Measurements from ENCODE around the gene ZDHHC14.
A peak's percentile ranks its signal among the peaks of the same experiment; 100 is the strongest.

The ZDHHC14 gene

GRCh38 chr6:157520596-157521361 lies 139.8 kb downstream of the ZDHHC14 start:
- DNase-seq: no peak

GRCh38 chr6:157521362-157522335 lies 140.7 kb downstream of the ZDHHC14 start:
- DNase-seq: peak in 1 of 2 donors; percentile 40

- DNase-seq: no peak
Measured at GRCh38 chr6:157522472-157522871, 141.5 kb downstream of the ZDHHC14 start.

- DNase-seq: no peak
Measured at GRCh38 chr6:157524735-157525134, 143.7 kb downstream of the ZDHHC14 start.

- DNase-seq: no peak
Measured at GRCh38 chr6:157525292-157525889, 144.4 kb downstream of the ZDHHC14 start.

- no peak for DNase-seq
Measured at GRCh38 chr6:157525918-157526425, 145.0 kb downstream of the ZDHHC14 start.

GRCh38 chr6:157527471-157527907 lies 146.5 kb downstream of the ZDHHC14 start:
- no peak for DNase-seq

- no peak for DNase-seq
Measured at GRCh38 chr6:157528931-157529653, 148.1 kb downstream of the ZDHHC14 start.

GRCh38 chr6:157529654-157530039 lies 148.7 kb downstream of the ZDHHC14 start:
- no peak for DNase-seq

- DNase-seq: no peak
Measured at GRCh38 chr6:157530126-157530525, 149.1 kb downstream of the ZDHHC14 start.

GRCh38 chr6:157530724-157531168 lies 149.8 kb downstream of the ZDHHC14 start:
- DNase-seq: no peak

- no peak for DNase-seq
Measured at GRCh38 chr6:157531169-157531985, 150.4 kb downstream of the ZDHHC14 start.

- no peak for DNase-seq
Measured at GRCh38 chr6:157531986-157532365, 151.0 kb downstream of the ZDHHC14 start.

- no peak for DNase-seq
Measured at GRCh38 chr6:157533048-157533871, 152.3 kb downstream of the ZDHHC14 start.

- DNase-seq: no peak
Measured at GRCh38 chr6:157534134-157534871, 153.3 kb downstream of the ZDHHC14 start.

GRCh38 chr6:157534977-157535339 lies 154.0 kb downstream of the ZDHHC14 start:
- no peak for DNase-seq

GRCh38 chr6:157535340-157536222 lies 154.6 kb downstream of the ZDHHC14 start:
- DNase-seq: peak; percentile 26 to 31

- no peak for DNase-seq
Measured at GRCh38 chr6:157536223-157536545, 155.2 kb downstream of the ZDHHC14 start.

- no peak for DNase-seq
Measured at GRCh38 chr6:157537556-157537955, 156.6 kb downstream of the ZDHHC14 start.

Data from CD4-positive, alpha-beta T cell treated with Interleukin-1 beta for 1 hour (primary cell).